Measurements from ENCODE around the gene RPP21.

DNA sequence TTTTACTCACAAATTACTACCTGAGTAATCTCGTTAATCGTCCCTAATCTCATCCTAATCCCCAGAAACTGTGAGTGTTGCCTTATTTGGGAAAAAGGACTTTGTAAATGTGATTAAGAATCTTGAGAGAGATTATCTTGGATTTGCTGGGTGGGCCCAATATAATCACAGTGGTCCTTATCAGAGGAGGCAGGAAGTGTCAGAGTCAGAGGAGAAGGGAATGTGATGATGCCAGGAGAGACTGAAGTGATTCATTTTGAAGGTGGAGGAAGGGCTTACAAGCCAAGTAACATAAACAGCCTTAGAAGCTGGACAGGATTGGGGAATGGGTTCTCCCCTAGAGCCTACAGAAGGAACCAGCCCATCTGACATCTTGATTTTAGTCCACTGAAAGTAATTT, 16.7 kb downstream of the RPP21 start:
- no peak for TF ChIP-seq ZNF350 (tag by site-specific recombination; IDR thresholded peaks at IDR 0.05)
- no peak for TF ChIP-seq CTCF (tag by site-specific recombination; IDR thresholded peaks at IDR 0.05)
- no peak for TF ChIP-seq TRIM28 (IDR thresholded peaks at IDR 0.05; ENCODE audit: borderline replicate concordance, low read length)
- no peak for TF ChIP-seq EGR2 (tag by site-specific recombination; IDR thresholded peaks at IDR 0.05; ENCODE audit: low read depth)
- TF ChIP-seq PATZ1 (tag by site-specific recombination; IDR thresholded peaks at IDR 0.05) = no peak
- TF ChIP-seq ZNF121 (tag by site-specific recombination; IDR thresholded peaks at IDR 0.05) = no peak
- TF ChIP-seq ZNF214 (tag by site-specific recombination; IDR thresholded peaks at IDR 0.05; ENCODE audit: borderline replicate concordance) = no peak
- no peak for TF ChIP-seq ZNF660 (tag by site-specific recombination; IDR thresholded peaks at IDR 0.05)
- TF ChIP-seq ZBTB26 (tag by site-specific recombination; optimal IDR thresholded peaks at IDR 0.05) = no peak
- no peak for TF ChIP-seq ZNF776 (tag by site-specific recombination; IDR thresholded peaks at IDR 0.05; ENCODE audit: borderline replicate concordance)
- no peak for TF ChIP-seq TCF7L2 (IDR thresholded peaks at IDR 0.05; ENCODE audit: borderline replicate concordance, low read depth, low read length)
- TF ChIP-seq, protein P1, sequence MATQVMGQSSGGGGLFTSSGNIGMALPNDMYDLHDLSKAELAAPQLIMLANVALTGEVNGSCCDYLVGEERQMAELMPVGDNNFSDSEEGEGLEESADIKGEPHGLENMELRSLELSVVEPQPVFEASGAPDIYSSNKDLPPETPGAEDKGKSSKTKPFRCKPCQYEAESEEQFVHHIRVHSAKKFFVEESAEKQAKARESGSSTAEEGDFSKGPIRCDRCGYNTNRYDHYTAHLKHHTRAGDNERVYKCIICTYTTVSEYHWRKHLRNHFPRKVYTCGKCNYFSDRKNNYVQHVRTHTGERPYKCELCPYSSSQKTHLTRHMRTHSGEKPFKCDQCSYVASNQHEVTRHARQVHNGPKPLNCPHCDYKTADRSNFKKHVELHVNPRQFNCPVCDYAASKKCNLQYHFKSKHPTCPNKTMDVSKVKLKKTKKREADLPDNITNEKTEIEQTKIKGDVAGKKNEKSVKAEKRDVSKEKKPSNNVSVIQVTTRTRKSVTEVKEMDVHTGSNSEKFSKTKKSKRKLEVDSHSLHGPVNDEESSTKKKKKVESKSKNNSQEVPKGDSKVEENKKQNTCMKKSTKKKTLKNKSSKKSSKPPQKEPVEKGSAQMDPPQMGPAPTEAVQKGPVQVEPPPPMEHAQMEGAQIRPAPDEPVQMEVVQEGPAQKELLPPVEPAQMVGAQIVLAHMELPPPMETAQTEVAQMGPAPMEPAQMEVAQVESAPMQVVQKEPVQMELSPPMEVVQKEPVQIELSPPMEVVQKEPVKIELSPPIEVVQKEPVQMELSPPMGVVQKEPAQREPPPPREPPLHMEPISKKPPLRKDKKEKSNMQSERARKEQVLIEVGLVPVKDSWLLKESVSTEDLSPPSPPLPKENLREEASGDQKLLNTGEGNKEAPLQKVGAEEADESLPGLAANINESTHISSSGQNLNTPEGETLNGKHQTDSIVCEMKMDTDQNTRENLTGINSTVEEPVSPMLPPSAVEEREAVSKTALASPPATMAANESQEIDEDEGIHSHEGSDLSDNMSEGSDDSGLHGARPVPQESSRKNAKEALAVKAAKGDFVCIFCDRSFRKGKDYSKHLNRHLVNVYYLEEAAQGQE (tag by site-specific recombination; IDR thresholded peaks at IDR 0.05) = no peak
- TF ChIP-seq ZNF510 (tag by site-specific recombination; IDR thresholded peaks at IDR 0.05; ENCODE audit: insufficient replicate concordance) = no peak
